Dendritic cell treated with granulocyte-macrophage colony-stimulating factor and Interleukin-4, amounts not matched to agents 40 ng/mL and 50 ng/mL, for 4 days (primary cell): Measurements from ENCODE around the gene NHLRC1.

ENCODE experiments used
- H3K27ac Mint-ChIP-seq: one replicate; pipeline ENCODE4 v1.8.0; 2022; ENCODE audit warnings: mild to moderate bottlenecking, mixed read lengths
- H3K27me3 Mint-ChIP-seq: one replicate; pipeline ENCODE4 v1.8.0; 2022; ENCODE audit warnings: mild to moderate bottlenecking, mixed read lengths
- H3K36me3 Mint-ChIP-seq: one replicate; pipeline ENCODE4 v1.8.0; 2022; ENCODE audit warnings: low read depth, mixed read lengths
- H3K4me1 Mint-ChIP-seq: one replicate; pipeline ENCODE4 v1.8.0; 2022; ENCODE audit warnings: low read depth, mixed read lengths
- H3K4me3 Mint-ChIP-seq: one replicate; pipeline ENCODE4 v1.8.0; 2022; ENCODE audit warnings: mild to moderate bottlenecking, moderate library complexity, mixed read lengths
- H3K9me3 Mint-ChIP-seq: one replicate; pipeline ENCODE4 v1.8.0; 2022; ENCODE audit warnings: mixed read lengths
- intact Hi-C: fragments of 100-400 bp; cut with micrococcal nuclease; formaldehyde crosslinking; loops from one replicate; pipeline ENCODE4 v1.15.0; 2022

NHLRC1 gene

DNA sequence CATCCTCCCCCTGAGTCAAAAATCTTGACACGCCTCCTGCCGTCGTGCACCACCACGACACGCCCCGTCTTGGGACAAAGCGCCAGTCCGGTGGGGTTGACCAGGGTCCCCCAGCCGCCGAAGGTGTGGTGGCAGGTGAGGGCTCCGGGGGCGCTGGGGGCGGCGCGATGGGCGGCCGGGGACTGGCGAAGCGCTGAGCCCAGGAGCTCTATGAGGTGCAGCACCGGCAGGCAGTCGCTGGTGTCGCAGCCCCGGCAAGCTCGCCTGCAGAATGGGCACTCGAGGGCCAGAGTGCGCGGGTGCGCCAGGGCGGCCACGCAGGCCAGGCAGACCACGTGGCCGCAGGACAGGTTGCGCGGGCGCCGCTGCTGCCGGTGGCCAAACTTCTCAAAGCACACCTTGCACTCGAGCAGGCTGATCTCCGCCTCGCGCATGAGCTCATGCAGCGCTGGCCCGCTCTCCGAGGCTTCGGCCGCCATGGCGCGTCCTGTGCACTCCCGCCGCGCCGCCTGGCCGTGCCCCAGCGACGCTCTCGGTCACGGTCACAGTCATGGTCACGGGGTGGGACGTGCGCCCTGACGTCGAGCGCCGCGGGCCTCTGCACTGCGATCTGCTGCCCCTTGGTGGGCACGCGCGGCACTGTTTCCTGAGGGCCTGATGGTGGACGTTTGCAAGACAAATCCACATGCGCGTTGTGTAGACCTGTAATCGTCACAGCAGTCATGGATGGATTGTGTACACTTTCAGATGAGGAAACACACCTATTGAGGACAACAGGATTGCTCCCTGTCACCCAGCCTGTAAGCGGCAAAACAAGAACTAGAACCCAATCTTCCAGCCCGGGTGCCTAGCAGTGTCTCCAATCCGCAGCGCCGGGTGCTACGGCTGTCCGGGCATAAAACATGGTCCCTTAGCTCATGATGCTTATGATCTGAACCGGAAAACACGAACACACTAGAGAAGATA, at the start of gene NHLRC1:
NHLRC1 (minus strand) TSS at position 550 of the 966 bp plus-strand sequence; CDS start at position 479, 71 bp downstream.
- H3K9me3 Mint-ChIP-seq = no peaks in the 10 kb centered on the region
- peak within 1 kb of the TSS; percentile 72 for H3K4me3 Mint-ChIP-seq
- H3K36me3 Mint-ChIP-seq = no peaks in the 10 kb centered on the region
- H3K27me3 Mint-ChIP-seq = no peaks in the 10 kb centered on the region
- intact Hi-C loops = loop anchor here (1.0 to 10.0 kb wide), 4 partner anchors 135 to 968 kb away; partner anchors contain the start of gene KIF13A
- peaks cover 15% of the 10 kb centered on the region for H3K4me1 Mint-ChIP-seq
- peak within 1 kb of the TSS; percentile 84 for H3K27ac Mint-ChIP-seq

- H3K27me3 Mint-ChIP-seq = no peaks in the 10 kb centered on the region
- peaks cover 26% of the 10 kb centered on the region for H3K4me1 Mint-ChIP-seq
- no peaks in the 10 kb centered on the region for H3K9me3 Mint-ChIP-seq
- intact Hi-C loops = no loop called here
- peak overlapping the region; percentile 66 for H3K4me3 Mint-ChIP-seq
- H3K27ac Mint-ChIP-seq = peak overlapping the region; percentile 86
- H3K36me3 Mint-ChIP-seq = peaks cover 75% of the 10 kb centered on the region
Measured at GRCh38 chr6:18171871-18172270, 49.4 kb upstream of the NHLRC1 start.

DNA sequence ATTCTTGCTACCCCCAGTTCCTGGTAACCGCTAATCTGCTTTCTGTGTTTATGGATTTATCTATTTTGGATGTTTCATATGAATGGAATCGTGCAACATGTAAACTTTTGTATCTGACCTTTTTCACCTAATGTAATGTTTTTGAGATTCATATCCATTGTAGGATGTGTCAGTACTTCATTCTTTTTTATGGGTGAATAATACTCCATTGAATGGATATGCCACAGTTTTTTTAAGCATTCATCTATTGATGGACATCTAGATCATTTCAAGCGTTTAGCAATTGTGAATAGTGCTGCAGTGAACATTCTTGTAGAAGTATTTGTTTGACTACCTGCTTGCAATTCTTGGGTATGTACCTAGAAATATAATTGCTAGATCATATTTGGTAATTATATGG, 45.8 kb upstream of the NHLRC1 start:
- Mint-ChIP-seq H3K9me3 (no peaks in the 10 kb centered on the region), H3K4me3 (no peak overlapping the region), H3K27ac (no peak overlapping the region), H3K4me1 (peaks cover 10% of the 10 kb centered on the region), H3K27me3 (no peaks in the 10 kb centered on the region), H3K36me3 (peaks cover 65% of the 10 kb centered on the region)
- intact Hi-C loops = no loop called here

DNA sequence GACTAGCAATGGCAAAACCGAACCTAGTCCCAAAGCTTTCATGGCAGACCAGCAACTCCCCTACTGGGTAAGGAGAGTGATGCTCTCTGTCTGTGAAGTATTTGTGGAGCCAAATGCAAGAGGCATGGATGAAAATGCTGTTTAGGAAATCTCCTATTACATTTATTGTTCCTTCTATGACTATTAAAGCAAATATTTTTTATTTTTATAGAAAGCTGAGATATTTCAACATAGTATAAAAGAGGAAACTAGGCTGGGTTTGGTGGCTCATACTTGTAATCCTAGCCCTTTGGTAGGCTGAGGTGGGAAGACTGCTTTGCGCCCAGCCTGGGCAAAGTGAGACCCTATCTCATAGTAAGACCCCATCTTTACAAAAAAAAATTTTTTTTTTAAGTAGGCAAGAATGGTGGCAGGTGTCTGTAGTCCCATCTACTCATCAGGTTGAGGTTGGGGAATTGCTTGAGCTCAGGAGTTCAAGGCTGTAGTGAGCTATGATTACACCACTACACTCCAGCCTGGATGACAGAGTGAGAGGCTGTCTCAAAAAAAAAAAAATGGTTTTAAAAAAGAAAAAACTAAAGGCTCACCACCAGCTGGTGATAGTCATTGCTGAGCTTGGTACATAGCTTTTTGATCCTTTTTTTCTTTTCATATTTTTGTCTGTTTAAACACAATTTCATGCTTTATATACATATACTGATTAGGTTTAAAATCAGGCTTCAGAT, 44.0 kb upstream of the NHLRC1 start:
- Mint-ChIP-seq H3K9me3 (no peaks in the 10 kb centered on the region), H3K27me3 (no peaks in the 10 kb centered on the region), H3K4me1 (peaks cover 13% of the 10 kb centered on the region), H3K4me3 (no peak overlapping the region), H3K27ac (no peak overlapping the region), H3K36me3 (peaks cover 79% of the 10 kb centered on the region)
- intact Hi-C loops = no loop called here

- Mint-ChIP-seq H3K9me3 (no peaks in the 10 kb centered on the region), H3K4me1 (peaks cover 13% of the 10 kb centered on the region), H3K4me3 (no peak overlapping the region), H3K27ac (no peak overlapping the region), H3K27me3 (no peaks in the 10 kb centered on the region), H3K36me3 (peaks cover 79% of the 10 kb centered on the region)
- intact Hi-C loops = no loop called here
Measured at GRCh38 chr6:18165751-18166150, 43.3 kb upstream of the NHLRC1 start.

- Mint-ChIP-seq H3K4me3 (no peak overlapping the region), H3K4me1 (peaks cover 28% of the 10 kb centered on the region), H3K36me3 (peaks cover 69% of the 10 kb centered on the region), H3K27ac (no peak overlapping the region), H3K9me3 (no peaks in the 10 kb centered on the region), H3K27me3 (no peaks in the 10 kb centered on the region)
- intact Hi-C loops = no loop called here
Measured at GRCh38 chr6:18162401-18162800, 39.9 kb upstream of the NHLRC1 start.

- H3K9me3 Mint-ChIP-seq = no peaks in the 10 kb centered on the region
- intact Hi-C loops = no loop called here
- no peaks in the 10 kb centered on the region for H3K27me3 Mint-ChIP-seq
- peak overlapping the region; percentile 69 for H3K27ac Mint-ChIP-seq
- H3K36me3 Mint-ChIP-seq = peaks cover 69% of the 10 kb centered on the region
- H3K4me1 Mint-ChIP-seq = peaks cover 30% of the 10 kb centered on the region
- H3K4me3 Mint-ChIP-seq = no peak overlapping the region
Measured at GRCh38 chr6:18161431-18161830, 39.0 kb upstream of the NHLRC1 start.

DNA sequence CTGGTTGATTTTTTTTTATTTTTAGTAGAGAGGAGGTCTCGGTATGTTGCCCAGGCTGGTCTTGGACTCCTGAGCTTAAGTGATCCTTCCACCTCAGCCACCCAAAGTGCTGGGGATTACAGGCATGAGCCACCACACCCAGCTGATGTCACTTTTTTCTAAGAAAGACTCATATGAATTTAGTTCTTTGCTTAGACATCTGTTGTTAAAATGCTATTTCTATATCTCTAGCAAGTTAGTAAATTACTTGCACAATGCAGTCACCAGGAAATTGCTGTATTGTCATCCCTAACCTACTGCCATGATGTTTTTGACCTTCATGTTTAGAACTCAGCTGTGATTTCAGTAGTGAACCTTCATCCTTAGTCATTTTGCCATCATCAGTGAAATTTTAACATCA, 38.4 kb upstream of the NHLRC1 start:
- H3K4me3 Mint-ChIP-seq = no peak overlapping the region
- H3K9me3 Mint-ChIP-seq = no peaks in the 10 kb centered on the region
- peaks cover 72% of the 10 kb centered on the region for H3K36me3 Mint-ChIP-seq
- H3K27me3 Mint-ChIP-seq = no peaks in the 10 kb centered on the region
- H3K27ac Mint-ChIP-seq = peak overlapping the region; percentile 69
- H3K4me1 Mint-ChIP-seq = peaks cover 35% of the 10 kb centered on the region
- intact Hi-C loops = no loop called here

- no peaks in the 10 kb centered on the region for H3K9me3 Mint-ChIP-seq
- peaks cover 40% of the 10 kb centered on the region for H3K4me1 Mint-ChIP-seq
- H3K36me3 Mint-ChIP-seq = peaks cover 57% of the 10 kb centered on the region
- no peaks in the 10 kb centered on the region for H3K27me3 Mint-ChIP-seq
- H3K4me3 Mint-ChIP-seq = peak overlapping the region; percentile 99
- H3K27ac Mint-ChIP-seq = peak overlapping the region; percentile 99
- intact Hi-C loops = loop anchor here (5.0 to 10.0 kb wide), 3 partner anchors 106 to 451 kb away; partner anchors contain the start of genes DEK and NUP153
Measured at GRCh38 chr6:18155864-18156421, 33.5 kb upstream of the NHLRC1 start.

- Mint-ChIP-seq H3K9me3 (no peaks in the 10 kb centered on the region), H3K4me3 (peak within 1 kb of the TSS; percentile 99), H3K27me3 (no peaks in the 10 kb centered on the region), H3K27ac (peak within 1 kb of the TSS; percentile 99), H3K4me1 (peaks cover 40% of the 10 kb centered on the region), H3K36me3 (peaks cover 57% of the 10 kb centered on the region)
- intact Hi-C loops = loop anchor here (5.0 to 10.0 kb wide), 3 partner anchors 107 to 451 kb away; partner anchors contain the start of genes DEK and NUP153
Measured at GRCh38 chr6:18155150-18155863, 32.8 kb upstream of the NHLRC1 start, which contains the start of gene KDM1B. Gene KDM1B (plus strand): TSS chr6:18155422. CDS start chr6:18159896, 4,474 bp downstream.

GRCh38 chr6:18154507-18155149, 32.2 kb upstream of the NHLRC1 start, which contains the start of gene TPMT:
Gene TPMT (minus strand): TSS chr6:18155077. CDS start chr6:18149127, 5,950 bp downstream.
- H3K9me3 Mint-ChIP-seq = no peaks in the 10 kb centered on the region
- H3K27ac Mint-ChIP-seq = peak within 1 kb of the TSS; percentile 99
- H3K27me3 Mint-ChIP-seq = no peaks in the 10 kb centered on the region

GRCh38 chr6:18153311-18153703, 30.8 kb upstream of the NHLRC1 start:
- H3K36me3 Mint-ChIP-seq = peaks cover 61% of the 10 kb centered on the region
- peaks cover 43% of the 10 kb centered on the region for H3K4me1 Mint-ChIP-seq
- H3K27me3 Mint-ChIP-seq = no peaks in the 10 kb centered on the region
- intact Hi-C loops = loop anchor here (10.0 kb wide), 2 partner anchors 171 to 449 kb away; partner anchors contain the start of gene NUP153
- no peaks in the 10 kb centered on the region for H3K9me3 Mint-ChIP-seq
- peak overlapping the region; percentile 99 for H3K27ac Mint-ChIP-seq
- peak overlapping the region; percentile 66 for H3K4me3 Mint-ChIP-seq

More at GRCh38 chr6:18154507-18155149, 32.2 kb upstream of the NHLRC1 start, which contains the start of gene TPMT:
- peaks cover 41% of the 10 kb centered on the region for H3K4me1 Mint-ChIP-seq
- H3K36me3 Mint-ChIP-seq = peaks cover 57% of the 10 kb centered on the region
- intact Hi-C loops = loop anchor here (5.0 to 10.0 kb wide), 3 partner anchors 108 to 450 kb away; partner anchors contain the start of genes DEK and NUP153
- peak within 1 kb of the TSS; percentile 99 for H3K4me3 Mint-ChIP-seq
